Activated CD4-positive, alpha-beta T cell treated with anti-CD3 and anti-CD28 coated beads, Interleukin-10, Interleukin-2, amounts not matched to agents 100 ng/mL and 50 ng/mL, durations not matched to agents 16 hours and 8 hours (primary cell): ENCODE results near the gene RASGRP3.
"Not testable (repeated sequence)": the region's sequence is repeated elsewhere in the genome, so short reads cannot be mapped to it uniquely, and the experiment has no call there.

Experiments
- DNase-seq: peaks from one replicate; pipeline ENCODE4 v3.0.0-alpha.2; 2020

Gene RASGRP3

DNA sequence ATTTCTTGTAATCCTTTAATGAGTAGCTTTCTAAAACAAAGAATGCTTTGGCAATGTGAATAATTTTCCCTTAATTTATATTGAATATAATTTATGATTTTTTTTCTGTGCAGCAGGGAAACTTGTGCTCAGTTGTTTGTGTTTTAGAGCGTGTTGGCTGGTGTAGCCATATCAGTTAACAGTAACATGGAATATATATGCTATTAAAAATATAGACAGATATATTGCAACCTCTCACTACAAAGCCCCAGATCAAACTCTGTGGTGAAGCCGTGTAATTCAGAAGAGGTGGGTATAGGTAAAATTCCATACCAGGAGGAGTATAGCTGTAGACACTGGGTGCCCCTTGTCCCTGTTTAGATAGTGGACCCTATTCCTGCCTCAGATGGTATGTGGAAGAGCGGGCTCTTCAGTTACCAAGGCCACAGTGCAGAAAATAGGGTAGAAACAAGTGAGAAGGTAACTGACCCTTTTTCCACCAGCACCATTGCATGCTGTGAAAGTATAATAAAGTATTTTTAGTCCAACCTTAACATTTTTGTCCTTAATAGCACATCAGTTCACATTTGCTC lies 18.1 kb upstream of the RASGRP3 start:
- no peak for DNase-seq

DNA sequence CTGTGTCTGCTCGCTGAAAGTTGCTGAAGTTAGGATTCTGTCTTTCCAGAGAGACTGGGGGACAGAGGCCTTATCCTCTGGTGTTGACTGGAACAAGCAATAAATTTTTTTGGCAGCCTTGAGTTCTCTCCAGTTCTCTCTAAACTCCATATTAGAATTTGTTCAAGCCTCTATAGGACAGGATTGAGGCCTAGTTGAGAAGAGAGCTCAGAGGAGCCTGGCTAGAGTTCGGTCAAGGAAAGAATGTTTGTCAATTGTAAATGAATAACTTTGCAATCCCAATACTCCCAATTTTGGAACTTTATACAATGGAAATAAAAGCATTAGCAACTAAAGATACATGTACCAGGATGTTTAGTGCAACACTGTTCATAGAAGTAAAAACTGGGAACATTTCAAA lies 16.7 kb upstream of the RASGRP3 start:
- DNase-seq = no peak

DNA sequence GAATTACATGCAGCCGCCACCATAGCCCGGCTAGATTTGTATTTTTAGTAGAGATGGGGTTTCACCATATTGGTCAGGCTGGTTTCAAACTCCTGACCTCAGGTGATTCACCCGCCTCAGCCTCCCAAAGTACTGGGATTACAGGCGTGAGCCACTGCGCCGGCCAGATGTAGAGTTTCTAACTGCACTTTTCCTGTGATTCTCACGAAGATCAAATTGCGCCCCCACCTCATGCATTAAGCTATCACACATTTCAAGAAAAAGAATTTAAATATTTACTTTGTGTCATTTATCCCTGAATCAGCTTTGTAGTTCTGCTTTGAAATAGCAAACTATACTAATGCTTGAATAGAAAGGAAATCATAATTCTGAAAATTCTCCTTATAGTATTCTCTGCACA lies 13.9 kb upstream of the RASGRP3 start:
- DNase-seq = not testable (repeated sequence)

DNA sequence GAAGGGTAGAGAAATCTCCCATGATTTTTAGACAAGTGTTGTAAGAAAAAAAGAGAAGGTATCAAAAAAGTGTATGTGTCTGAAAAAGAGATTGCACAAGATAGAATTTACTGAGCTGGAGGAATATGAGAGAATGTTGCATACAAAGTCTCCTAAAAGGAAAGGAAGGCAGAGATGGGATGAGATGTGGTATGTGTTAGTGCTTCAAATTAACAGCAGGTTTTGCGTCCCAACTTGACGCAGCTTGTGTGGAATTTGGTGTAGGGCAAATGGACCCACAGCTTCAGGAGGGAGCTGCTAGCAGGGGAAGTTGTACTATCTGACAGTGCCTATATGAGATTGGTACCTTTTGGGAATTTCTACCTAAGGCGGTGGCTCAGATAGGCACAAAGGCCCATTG lies 9.0 kb upstream of the RASGRP3 start:
- DNase-seq = no peak

DNA sequence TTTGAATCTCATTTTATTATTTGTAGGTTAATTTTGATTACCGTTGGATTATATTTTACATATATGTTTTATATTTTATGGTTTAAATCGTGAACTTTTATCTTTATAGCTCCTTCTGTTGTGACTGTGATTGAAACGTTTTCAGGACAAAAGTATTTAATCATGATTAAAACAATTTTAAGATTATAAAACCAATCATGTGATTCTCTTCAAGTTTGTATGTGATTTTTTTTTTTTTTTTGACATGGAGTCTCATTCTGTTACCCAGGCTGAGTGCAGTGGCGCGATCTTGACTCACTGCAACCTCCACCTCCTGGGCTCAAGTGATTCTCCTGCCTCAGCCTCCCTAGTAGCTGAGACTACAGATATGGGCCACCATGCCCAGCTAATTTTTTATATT lies 7.2 kb upstream of the RASGRP3 start:
- DNase-seq = no peak

DNA sequence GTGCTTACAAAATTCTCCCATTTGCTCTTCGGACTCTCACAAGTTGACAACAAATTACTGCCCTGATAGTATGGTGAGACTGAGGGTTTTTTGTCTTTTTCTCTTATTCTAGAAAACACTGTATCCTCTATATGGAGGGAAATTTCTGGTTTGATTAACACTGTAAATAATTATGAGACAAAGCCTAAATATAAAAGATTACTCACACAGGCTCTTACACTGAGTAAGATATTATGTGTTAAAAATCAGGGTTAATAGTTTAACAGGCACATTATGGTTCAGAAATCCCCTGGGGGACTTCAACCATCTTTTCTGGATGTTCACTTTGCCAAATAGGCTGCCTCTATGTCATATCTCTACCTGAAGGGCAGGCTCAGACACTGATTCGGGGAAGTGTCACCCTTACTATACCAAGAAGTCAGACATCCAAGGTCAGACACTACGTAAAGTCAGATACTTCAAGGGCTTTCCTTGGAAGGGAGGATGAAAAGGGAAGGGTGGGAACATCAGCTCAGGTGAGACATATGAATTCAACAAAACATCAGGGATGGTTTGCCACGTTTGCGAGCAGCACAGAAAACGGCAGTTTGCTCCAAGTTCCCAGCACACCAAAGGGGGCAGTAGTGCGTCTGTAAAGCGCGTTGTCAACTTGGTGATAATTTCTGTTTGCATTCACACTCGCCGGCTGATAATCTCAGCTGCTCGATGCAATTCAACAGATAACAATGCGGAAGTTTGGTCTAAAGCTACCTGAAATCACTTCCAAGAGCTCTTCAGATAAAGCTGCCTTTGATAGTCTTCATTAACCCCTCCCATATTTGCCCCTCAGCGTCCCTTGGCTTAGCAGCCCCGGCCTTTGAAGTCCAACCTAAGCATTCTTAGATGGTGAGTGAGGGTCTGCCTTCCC lies 972 bp upstream of the RASGRP3 start:
- peak; percentile 89 for DNase-seq

DNA sequence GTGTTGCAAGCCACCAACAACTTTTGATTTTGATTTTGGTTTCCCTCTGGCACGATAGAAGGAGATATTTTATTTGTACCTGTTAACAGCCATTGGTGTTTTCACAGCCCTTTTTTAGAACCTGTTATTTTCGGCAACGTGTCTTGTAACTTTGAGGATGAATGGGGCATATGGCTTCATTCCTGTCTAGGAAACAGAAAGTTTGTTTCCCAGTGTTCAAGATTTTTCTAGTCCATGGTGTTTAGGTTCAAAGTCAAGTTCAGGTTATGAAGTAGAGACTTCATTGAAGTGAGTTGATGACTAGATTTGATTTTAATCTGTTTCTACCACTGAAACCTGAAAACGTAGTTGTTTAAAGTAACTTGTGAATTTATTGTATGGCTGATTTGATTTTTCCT lies 343 bp downstream of the RASGRP3 start:
- no peak for DNase-seq

DNA sequence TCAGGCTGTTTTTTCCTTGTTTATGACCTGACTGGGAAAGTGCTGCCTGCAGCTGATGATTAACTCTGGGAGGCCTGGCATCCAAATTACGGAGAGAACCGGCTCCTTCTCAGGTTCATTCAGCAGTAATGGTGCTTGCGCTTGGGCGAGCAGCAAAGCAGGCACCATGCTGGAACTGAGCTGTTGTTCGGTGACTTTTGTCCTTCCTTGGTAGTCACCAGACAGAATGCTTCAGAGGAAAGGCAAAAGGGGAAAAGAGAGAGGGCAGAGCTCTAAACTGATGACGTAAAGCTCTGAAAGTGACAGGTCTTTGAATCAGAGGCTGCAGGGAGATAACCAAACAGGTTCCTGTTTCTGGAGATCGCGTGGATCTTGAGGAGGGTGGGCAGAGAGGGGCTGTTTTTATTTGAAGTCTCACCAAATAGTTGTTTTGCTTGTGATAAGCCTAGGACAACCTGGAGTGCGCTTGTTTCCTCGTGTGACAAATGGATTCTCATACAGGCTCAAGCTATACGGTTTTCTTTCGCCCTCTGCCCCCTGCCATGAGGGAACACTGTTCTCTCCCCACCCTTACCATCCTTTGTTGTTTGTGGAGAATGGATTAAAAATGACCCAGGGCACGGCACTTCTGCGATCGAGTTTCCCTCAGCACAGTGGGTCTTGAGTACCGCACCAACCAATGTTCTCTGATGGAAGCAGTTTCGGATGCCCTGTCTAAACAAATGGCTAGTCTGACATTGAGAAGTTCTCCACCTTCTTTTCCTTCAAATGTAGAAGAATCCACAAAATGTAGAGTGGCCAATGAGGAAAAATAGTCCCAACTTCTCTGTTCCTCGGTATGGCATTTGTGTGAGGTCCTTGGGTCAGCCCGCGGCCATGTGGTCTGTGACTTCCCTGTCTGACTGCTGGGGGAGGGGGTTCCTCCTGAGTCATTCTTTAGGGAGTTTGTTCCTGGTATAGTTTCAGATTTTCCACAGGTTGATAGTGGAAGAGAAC lies 1.3 kb downstream of the RASGRP3 start:
- peak; percentile 73 for DNase-seq

DNA sequence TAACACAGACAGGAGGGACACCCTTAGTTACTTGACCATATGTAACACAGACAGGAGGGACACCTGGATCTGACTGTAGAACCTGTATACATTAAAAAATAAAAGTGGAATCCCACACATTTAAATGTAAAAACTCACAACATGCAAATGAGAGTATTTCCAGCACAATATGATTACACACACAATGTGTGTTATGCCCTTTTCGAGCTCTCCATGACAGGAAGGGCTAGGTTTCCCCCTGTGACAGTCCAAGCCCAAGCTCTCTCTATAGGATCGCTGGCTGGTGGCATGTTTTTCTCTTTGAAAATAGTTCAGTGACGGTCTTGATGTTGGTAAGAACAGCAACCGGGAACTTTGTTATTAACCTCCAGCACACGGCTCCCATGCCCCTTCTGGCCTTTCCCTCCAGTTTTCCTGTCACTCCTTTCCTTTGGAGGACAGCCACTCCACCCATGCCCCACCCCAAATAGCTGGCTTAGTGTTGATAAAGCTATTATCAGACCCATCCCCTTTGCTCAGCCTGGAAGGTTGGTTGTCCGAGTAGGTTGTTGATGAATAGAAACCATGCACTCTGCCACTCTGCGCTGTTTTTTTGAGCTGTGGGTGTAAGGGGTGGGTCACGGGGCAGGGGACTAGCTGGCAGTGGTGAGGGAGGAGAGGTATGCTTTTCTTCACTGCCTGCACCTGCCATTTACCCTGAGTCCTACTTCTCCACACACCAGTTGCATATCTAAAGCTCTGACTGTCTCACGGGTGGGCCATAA lies 2.7 kb downstream of the RASGRP3 start:
- DNase-seq = no peak

DNA sequence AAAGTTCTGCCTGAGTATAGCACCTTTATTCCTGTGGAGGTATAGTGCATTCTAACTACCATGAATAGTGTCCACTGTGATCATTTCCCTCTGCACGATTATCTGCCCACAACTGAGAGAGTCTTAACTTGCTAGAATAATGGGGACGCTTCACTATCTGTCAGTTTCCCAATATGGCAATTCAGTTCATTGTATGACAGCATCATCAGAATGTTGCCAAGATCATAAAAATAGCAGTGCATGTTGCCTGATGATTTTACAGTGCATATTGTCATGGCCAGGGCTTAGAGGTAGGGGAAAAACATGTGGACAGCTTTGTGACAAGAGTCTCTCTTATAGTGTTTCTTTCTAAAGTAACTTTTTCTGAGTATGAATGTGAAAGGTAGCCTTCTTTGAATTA lies 6.1 kb downstream of the RASGRP3 start:
- DNase-seq = no peak

DNA sequence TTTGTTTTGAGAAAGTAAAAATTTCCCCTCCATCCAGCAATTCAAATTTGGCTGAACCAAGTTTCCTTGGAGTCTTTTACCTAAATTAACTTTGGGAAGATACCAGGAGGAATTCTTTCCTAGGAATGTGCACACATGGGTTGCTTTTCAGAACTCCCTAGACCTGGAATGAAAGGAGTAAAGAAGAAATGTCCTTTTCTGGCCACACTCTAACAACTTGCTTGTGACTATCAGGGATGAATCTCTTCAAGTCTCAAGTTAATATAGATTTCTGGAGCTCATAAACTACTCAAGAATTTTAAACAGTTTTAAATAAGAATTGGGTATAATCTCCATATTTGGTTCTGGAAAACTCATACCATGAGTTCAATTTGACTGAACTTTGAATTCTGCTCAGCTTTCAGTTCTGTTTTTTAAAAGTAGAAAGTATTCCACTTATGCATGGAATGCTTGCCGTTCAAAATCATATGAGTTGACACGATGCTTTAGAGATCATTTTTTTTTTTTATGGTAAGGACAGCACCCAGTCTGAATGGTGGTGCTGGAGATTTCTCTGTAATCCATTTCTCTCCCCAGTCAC lies 7.7 kb downstream of the RASGRP3 start:
- peak; percentile 44 for DNase-seq

DNA sequence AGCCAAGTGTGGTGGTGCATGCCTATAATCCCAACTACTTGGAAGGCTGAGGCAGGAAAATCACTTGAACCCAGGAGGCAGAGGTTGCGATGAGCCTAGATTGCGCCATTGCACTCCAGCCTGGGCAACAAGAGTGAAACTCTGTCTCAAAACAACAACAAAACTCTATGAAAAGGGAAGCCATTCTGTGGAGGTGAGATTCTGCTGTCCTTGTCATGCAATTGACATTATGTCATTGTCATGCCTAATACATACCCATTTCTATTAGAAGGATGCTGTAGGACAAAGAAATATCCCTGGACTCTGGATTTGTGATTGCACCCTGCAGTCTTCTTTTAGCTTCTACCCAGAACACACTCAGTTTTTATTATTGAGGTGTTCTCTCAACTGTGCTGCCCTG lies 8.6 kb downstream of the RASGRP3 start:
- no peak for DNase-seq

DNA sequence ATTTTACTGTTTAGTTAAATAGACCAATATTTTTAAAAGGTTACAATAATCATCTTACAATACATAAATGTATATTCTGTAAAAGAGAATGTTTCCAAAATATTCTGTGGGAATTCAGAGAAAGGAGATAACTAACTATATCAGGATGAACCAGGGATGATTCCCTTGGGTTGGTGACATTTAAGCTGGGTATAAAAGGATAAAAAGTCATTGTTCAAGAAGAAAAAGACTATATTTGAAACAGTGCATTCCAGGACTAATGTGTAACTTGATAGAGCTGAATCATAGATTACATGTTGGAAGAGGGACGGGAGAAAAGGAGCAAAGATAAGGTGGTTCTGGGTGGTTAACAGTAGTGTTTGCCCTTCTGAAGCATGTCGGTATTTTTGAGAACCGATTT lies 10.1 kb downstream of the RASGRP3 start:
- DNase-seq = no peak

DNA sequence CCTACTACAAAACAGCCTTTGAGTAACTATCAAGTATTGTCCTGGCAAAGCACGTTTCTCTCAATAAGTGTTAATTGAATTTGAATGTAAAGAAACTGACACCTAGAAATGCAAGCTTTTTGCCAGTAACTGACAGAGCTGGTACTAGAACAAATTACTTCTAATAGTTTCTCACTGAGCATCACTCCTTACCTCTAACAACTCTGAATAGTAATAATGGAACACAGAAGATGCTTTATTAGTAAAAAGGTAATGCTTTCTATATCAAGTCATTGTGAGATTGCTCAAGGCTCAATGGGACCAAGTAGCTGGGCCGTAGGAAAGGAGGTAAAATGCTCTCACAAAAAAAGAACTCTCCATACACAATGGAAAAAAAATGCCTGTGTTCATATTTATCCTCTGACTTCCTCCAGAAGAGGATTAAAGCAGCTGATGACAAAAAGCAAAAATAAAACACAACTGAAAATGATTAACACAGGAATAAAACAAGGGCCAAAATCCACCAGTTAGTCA lies 11.8 kb downstream of the RASGRP3 start:
- DNase-seq = peak; percentile 74

DNA sequence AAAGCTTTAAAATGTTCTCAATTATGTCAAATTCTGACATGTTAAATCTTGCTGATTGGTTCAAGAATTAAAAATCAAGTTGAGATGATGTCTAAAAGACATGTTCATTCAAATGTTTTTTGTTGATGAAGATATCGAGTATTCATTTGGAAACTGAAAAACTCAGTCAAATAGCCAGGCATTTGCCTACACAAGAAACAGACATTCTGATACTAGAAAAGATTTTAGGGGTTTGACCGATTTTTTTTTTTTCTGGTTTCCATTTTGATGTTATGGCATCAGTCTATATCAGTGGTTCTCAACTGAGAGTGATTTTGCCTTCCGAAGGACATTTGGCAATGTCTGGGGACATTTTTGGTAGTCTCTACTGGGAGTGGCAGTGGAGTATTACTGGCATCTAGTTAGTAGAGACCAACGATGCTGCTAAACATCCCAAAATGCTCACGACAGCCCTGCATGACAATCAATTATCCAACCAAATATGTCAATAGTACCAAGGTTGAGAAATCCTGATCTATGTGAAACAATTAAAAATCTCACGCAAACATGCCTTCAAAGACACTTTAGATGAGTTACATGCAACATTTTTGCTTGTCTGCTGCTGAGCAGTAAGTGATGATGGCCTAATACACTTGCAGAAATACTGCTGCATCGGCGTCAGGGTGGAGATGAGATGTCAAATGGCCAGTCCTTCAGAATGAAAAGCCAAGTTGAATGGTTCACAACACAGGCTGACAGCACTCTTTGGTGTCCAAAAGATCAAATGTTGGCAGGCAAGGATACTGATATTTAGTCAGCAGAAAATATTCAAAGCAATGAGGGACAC lies 12.5 kb downstream of the RASGRP3 start:
- DNase-seq = peak; percentile 79

DNA sequence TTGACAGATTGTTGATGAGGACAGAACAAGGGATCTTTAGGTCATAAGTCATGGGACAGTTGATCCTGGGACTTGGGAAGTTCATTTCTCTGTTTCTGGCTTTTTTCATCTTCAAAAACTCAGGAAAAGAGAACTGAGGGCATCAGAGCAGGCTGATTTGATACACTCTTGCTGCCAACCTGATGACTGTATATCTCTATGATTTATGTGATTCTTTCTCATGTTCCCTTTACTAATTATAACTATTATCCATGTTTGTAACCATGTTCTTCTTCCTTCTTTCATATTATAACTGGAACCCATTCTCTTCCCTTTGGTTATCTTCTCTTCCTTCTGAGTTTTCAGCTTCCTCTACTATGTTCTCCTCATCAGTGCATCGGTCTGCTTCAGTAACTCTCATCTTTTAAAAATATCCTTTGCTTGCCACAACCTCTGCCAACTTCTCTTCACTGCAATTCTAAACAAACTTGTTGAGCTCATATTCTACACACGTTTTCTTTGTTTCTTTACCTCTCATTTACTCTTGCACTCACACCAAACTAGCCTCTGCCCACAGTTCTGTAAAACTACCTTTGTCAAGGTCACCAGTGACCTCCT lies 13.5 kb downstream of the RASGRP3 start:
- DNase-seq = no peak

DNA sequence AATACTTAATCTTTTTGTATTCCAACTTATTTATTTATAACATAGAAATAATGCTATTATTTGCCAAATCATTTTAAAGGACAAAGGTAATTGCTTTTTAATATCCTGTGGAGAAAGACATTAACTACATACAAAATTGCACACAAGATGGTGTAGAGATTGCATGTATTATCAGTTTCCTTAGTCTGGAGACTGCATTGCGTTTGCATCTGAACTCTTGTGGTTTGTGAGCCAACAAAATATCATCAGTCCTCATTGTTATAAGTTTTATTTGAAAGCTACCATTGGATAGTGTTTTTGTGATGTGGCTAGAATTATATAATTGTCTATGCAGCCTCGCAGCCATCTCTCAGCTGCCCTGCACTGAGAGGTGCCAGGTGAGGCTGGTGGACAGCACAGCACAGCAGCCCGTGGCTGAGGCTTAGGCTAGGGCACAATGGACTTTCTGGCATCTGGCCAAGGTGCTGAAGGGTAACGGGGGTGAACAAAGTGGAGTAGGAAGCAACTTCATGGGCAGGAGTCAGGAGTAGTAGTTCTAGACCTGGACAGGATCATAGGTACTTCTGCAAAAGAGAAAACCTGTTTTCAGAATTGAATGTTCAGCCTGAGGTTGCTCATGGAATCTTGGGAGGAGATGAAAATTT lies 15.1 kb downstream of the RASGRP3 start:
- DNase-seq = no peak

DNA sequence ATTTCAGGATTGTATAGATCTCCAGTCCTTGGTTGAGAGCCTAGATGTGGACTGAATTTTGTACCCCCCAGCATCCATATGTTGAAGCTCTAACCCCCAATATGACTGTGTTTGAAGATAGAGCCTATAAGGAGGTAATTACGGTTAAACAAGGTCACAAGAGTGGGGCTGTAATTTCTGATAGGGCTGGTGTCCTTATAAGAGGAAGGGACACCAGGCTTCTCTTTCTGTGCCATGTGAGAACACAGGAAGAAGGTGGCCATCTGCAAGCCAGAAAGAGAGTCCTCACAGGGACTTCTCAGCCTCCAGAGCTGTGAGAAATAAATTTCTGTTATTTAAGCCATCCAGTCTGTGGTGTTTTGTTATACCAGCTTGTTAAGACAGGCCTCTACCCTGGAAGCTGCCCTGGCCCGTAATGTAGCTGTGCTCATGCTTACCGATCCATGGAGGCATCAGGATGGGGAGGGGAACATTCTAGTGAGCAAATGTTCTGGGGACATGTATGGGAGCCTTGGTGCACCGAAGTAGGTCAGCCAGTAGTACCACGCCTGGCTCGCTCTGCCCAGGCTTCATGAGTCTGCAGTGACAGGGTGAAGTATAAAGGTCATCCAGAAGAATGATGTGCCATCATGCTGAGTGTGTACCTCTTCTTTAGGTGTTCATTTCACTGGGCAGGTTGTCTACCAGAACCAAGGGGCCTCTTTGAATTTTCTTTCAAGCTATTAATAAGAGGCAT lies 16.1 kb downstream of the RASGRP3 start:
- no peak for DNase-seq

DNA sequence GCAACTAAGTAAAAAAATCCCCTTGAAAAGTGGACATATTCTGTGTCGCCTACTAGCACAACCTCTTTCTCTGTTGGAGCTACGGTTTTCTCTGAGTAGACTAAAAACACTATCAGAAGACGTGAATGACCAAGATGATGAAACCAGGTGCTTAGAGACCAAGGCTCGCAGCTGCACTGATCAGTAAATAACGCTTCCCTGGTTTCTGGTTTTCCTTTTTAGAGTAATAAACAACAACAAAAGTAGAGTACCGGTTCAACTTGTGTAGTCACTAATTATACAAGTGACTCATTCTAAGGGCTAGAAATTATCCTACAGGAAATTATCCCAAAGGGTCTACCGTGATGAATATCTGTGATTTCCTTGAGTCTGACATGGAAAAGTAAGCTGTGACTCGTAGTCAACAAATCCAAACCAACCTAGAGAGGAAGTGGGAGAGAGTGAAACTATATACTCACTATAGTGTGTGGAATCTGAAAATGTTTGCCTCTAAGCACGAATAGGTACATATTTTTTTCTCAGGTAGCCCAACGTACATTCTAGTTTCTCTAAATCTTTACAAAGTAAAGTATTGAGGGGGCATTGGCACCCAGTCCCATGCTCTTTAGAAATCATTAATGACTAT lies 17.8 kb downstream of the RASGRP3 start:
- peak; percentile 68 for DNase-seq
